ENCODE measurements around the gene ATP5F1D. TPM values are rescaled to one million over a fixed set of nuclear protein-coding genes. Genes with fewer than 3 reads are reported as not detected.

ATP5F1D gene
- total RNA-seq, 1 experiment from 2014 or later = 37.8 TPM

GRCh38 chr19:1220477-1220930 is 21.0 kb upstream of the ATP5F1D start:
- DNase-seq (ENCODE audit: extremely low read depth, low read depth) = no peak

- peak; percentile 45 for DNase-seq (ENCODE audit: extremely low read depth, low read depth)
Measured at GRCh38 chr19:1220976-1221903, 20.3 kb upstream of the ATP5F1D start.

- DNase-seq (ENCODE audit: extremely low read depth, low read depth) = no peak
Measured at GRCh38 chr19:1221904-1222255, 19.7 kb upstream of the ATP5F1D start.

GRCh38 chr19:1222394-1222793 is 19.2 kb upstream of the ATP5F1D start:
- no peak for DNase-seq (ENCODE audit: extremely low read depth, low read depth)

GRCh38 chr19:1223018-1223855 is 18.3 kb upstream of the ATP5F1D start:
- no peak for DNase-seq (ENCODE audit: extremely low read depth, low read depth)

GRCh38 chr19:1224047-1224825 is 17.3 kb upstream of the ATP5F1D start:
- DNase-seq (ENCODE audit: extremely low read depth, low read depth) = no peak

GRCh38 chr19:1224847-1225246 is 16.7 kb upstream of the ATP5F1D start:
- DNase-seq (ENCODE audit: extremely low read depth, low read depth) = no peak

GRCh38 chr19:1225440-1226226 is 15.9 kb upstream of the ATP5F1D start:
- no peak for DNase-seq (ENCODE audit: extremely low read depth, low read depth)

GRCh38 chr19:1226227-1226518 is 15.4 kb upstream of the ATP5F1D start:
- no peak for DNase-seq (ENCODE audit: extremely low read depth, low read depth)

- DNase-seq (ENCODE audit: extremely low read depth, low read depth) = no peak
Measured at GRCh38 chr19:1226522-1227303, 14.8 kb upstream of the ATP5F1D start.

GRCh38 chr19:1227304-1228054 is 14.1 kb upstream of the ATP5F1D start:
- DNase-seq (ENCODE audit: extremely low read depth, low read depth) = no peak

GRCh38 chr19:1228161-1228957 is 13.2 kb upstream of the ATP5F1D start:
- DNase-seq (ENCODE audit: extremely low read depth, low read depth) = no peak

GRCh38 chr19:1229056-1229923 is 12.3 kb upstream of the ATP5F1D start:
- no peak for DNase-seq (ENCODE audit: extremely low read depth, low read depth)

- no peak for DNase-seq (ENCODE audit: extremely low read depth, low read depth)
Measured at GRCh38 chr19:1229924-1230782, 11.4 kb upstream of the ATP5F1D start.

GRCh38 chr19:1230783-1231489 is 10.6 kb upstream of the ATP5F1D start:
- no peak for DNase-seq (ENCODE audit: extremely low read depth, low read depth)
